Trophoblast cell (in vitro differentiated cells and primary cell): ENCODE measurements around the gene TRIM65.

ENCODE experiments used
- DNase-seq, 2 donors: peaks; one replicate each; pipeline ENCODE4 v3.0.0-alpha.2; 2016
- H2AFZ ChIP-seq: 2 replicates; pipeline ENCODE4 v1.6.1; 2013; ENCODE audit warnings: low read length, moderate library complexity, mild to moderate bottlenecking; ENCODE audit not compliant: insufficient read depth, poor library complexity
- H2AK5ac ChIP-seq: 2 replicates; pipeline ENCODE4 v1.6.1; 2013; ENCODE audit warnings: mild to moderate bottlenecking, low read length
- H2BK120ac ChIP-seq: 2 replicates; pipeline ENCODE4 v1.6.1; 2013; ENCODE audit warnings: low read length, mild to moderate bottlenecking, moderate library complexity; ENCODE audit not compliant: insufficient read depth, poor library complexity
- H2BK12ac ChIP-seq: 2 replicates; pipeline ENCODE4 v1.6.1; 2013; ENCODE audit warnings: mild to moderate bottlenecking, low read length, moderate library complexity
- H2BK5ac ChIP-seq: 2 replicates; pipeline ENCODE4 v1.6.1; 2013; ENCODE audit warnings: low read length, low read depth, moderate library complexity, mild to moderate bottlenecking; ENCODE audit not compliant: poor library complexity
- H3K14ac ChIP-seq: 2 replicates; pipeline ENCODE4 v1.6.1; 2013; ENCODE audit warnings: mild to moderate bottlenecking, low read length
- H3K18ac ChIP-seq: 2 replicates; pipeline ENCODE4 v1.6.1; 2013; ENCODE audit warnings: mild to moderate bottlenecking, low read length
- H3K23ac ChIP-seq: 2 replicates; pipeline ENCODE4 v1.6.1; 2013; ENCODE audit warnings: low read length
- H3K27ac ChIP-seq: 2 replicates; pipeline ENCODE4 v1.5.1; 2013; ENCODE audit warnings: low read depth, mild to moderate bottlenecking, inconsistent platforms, low read length, moderate library complexity
- H3K27me3 ChIP-seq: 2 replicates; pipeline ENCODE4 v1.6.1; 2013; ENCODE audit warnings: inconsistent platforms, mild to moderate bottlenecking, low read length, moderate library complexity; ENCODE audit not compliant: insufficient read depth
- H3K36me3 ChIP-seq, 2 experiments: 1 replicate in 1 of 2; 2 replicates in 1 of 2; pipeline ENCODE4 v1.6.1; 2013; ENCODE audit warnings: low read length in 2 of 2, mild to moderate bottlenecking in 2 of 2, moderate library complexity in 1 of 2; ENCODE audit not compliant: insufficient read depth in 2 of 2, control insufficient read depth in 1 of 2
- H3K4ac ChIP-seq: 2 replicates; pipeline ENCODE4 v1.6.1; 2013; ENCODE audit warnings: low read depth, mild to moderate bottlenecking, low read length, moderate library complexity
- H3K4me1 ChIP-seq, 2 experiments: 1 replicate in 1 of 2; 2 replicates in 1 of 2; pipeline ENCODE4 v1.6.1; 2013; ENCODE audit warnings: low read length in 2 of 2, mild to moderate bottlenecking in 2 of 2, moderate library complexity in 1 of 2; ENCODE audit not compliant: insufficient read depth in 2 of 2, control insufficient read depth in 1 of 2
- H3K4me2 ChIP-seq: 2 replicates; pipeline ENCODE4 v1.6.1; 2013; ENCODE audit warnings: inconsistent platforms, mild to moderate bottlenecking, low read length, moderate library complexity
- H3K4me3 ChIP-seq: 2 replicates; pipeline ENCODE4 v1.5.1; 2013; ENCODE audit warnings: mild to moderate bottlenecking, low read depth, low read length, inconsistent platforms
- H3K79me1 ChIP-seq: one replicate; pipeline ENCODE4 v1.6.1; 2013; ENCODE audit warnings: low read length
- H3K79me2 ChIP-seq: 2 replicates; pipeline ENCODE4 v1.6.1; 2013; ENCODE audit warnings: low read length, mild to moderate bottlenecking; ENCODE audit not compliant: control insufficient read depth, insufficient read depth, poor library complexity
- H3K9ac ChIP-seq: 2 replicates; pipeline ENCODE4 v1.6.1; 2013; ENCODE audit warnings: mild to moderate bottlenecking, low read length
- H3K9me3 ChIP-seq: 2 replicates; pipeline ENCODE4 v1.6.1; 2013; ENCODE audit warnings: low read depth, mild to moderate bottlenecking, control low read depth, inconsistent platforms, low read length; ENCODE audit not compliant: insufficient read depth
- H4K12ac ChIP-seq: 2 replicates; pipeline ENCODE4 v1.6.1; 2013; ENCODE audit warnings: low read depth, mild to moderate bottlenecking, low read length, moderate library complexity
- H4K8ac ChIP-seq: 2 replicates; pipeline ENCODE4 v1.6.1; 2013; ENCODE audit warnings: low read depth, mild to moderate bottlenecking, low read length, moderate library complexity
- H4K91ac ChIP-seq: one replicate; pipeline ENCODE4 v1.6.1; 2013; ENCODE audit warnings: low read depth, mild to moderate bottlenecking, low read length, moderate library complexity
- WGBS: extraction: QIAGEN DNeasy Blood & Tissue Kit; methylation state at CpG from one replicate; pipeline ENCODE4 v1.1.7; 2013; ENCODE audit warnings: missing lambda C conversion rate; ENCODE audit not compliant: insufficient read length, insufficient coverage; ENCODE audit errors: extremely low coverage; 5-methylcytosine and 5-hydroxymethylcytosine counted together

The TRIM65 gene

GRCh38 chr17:75932852-75933251, 36.1 kb upstream of the TRIM65 start:
- Histone ChIP-seq H3K79me2 (no peaks in the 10 kb centered on the region), H4K12ac (no peak overlapping the region), H3K36me3 (no peaks in the 10 kb centered on the region), H3K4ac (no peak overlapping the region), H3K4me2 (no peak overlapping the region), H3K23ac (no peak overlapping the region), H3K4me3 (no peak overlapping the region), H3K4me1 (peaks cover 0 to 5% of the 10 kb centered on the region in 2 experiments), H2BK12ac (no peak overlapping the region), H4K91ac (no peak overlapping the region), H3K9me3 (no peaks in the 10 kb centered on the region), H3K79me1 (no peaks in the 10 kb centered on the region), H3K18ac (no peak overlapping the region), H3K14ac (no peak overlapping the region), H3K9ac (no peak overlapping the region), H2AK5ac (no peak overlapping the region), H4K8ac (no peak overlapping the region), H2BK120ac (no peak overlapping the region), H2AFZ (no peak overlapping the region), H2BK5ac (no peak overlapping the region), H3K27me3 (no peaks in the 10 kb centered on the region), H3K27ac (no peak overlapping the region)
- peak in 1 of 2 donors; percentile 78 for DNase-seq
- WGBS = no CpG with 5 or more reads among the region's 5 CpGs

GRCh38 chr17:75931062-75931461, 34.3 kb upstream of the TRIM65 start:
- no peaks in the 10 kb centered on the region for H3K79me2 ChIP-seq
- peaks cover 0 to under 1% of the 10 kb centered on the region in 2 experiments for H3K36me3 ChIP-seq
- H2BK120ac ChIP-seq = no peak overlapping the region
- no CpG with 5 or more reads among the region's 4 CpGs for WGBS
- H2BK12ac ChIP-seq = no peak overlapping the region
- H2BK5ac ChIP-seq = no peak overlapping the region
- H3K23ac ChIP-seq = no peak overlapping the region
- no peak overlapping the region for H3K4me2 ChIP-seq
- no peak overlapping the region for H3K9ac ChIP-seq
- no peak overlapping the region for H3K4ac ChIP-seq
- peaks cover 0 to 5% of the 10 kb centered on the region in 2 experiments for H3K4me1 ChIP-seq
- H4K12ac ChIP-seq = no peak overlapping the region
- H3K79me1 ChIP-seq = no peaks in the 10 kb centered on the region
- H3K27ac ChIP-seq = no peak overlapping the region
- DNase-seq = no peak
- no peak overlapping the region for H3K14ac ChIP-seq
- H3K18ac ChIP-seq = no peak overlapping the region
- H2AK5ac ChIP-seq = no peak overlapping the region
- H3K9me3 ChIP-seq = no peaks in the 10 kb centered on the region
- no peak overlapping the region for H3K4me3 ChIP-seq
- no peaks in the 10 kb centered on the region for H3K27me3 ChIP-seq
- no peak overlapping the region for H2AFZ ChIP-seq
- peak overlapping the region; percentile 43 for H4K91ac ChIP-seq
- no peak overlapping the region for H4K8ac ChIP-seq

DNA sequence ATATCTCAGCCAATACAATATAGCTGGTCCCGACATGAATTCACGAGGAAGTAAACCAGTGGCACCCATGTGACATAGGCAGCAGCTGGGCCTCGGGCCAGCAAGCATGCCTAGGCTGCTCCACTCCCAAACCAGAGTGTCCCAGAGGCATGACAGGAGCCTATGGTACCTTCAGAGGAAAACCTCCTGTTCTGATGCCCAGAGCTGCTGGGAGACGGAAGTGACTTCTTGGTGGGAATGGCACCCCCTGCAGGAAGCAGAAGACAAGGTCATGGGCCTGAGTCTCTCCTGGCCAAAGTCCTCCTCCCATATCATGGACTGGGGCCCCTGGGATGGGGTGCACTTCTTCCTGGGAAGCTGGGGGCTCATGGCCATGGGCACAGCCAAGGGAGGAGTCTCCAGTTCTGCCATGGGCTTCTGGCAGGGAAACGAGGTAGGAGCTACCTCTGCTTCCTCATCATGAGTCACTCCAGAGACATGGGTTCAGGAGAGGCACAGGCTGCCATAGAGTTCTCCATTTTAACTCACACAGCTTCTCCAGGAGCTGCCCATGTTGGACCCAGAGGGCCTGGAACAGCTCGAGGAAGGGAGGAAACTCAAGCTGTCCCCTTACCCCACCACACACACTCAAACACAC, 30.7 kb upstream of the TRIM65 start:
- H3K4me2 ChIP-seq = no peak overlapping the region
- no peak overlapping the region for H3K4ac ChIP-seq
- H3K14ac ChIP-seq = no peak overlapping the region
- no peak overlapping the region for H3K18ac ChIP-seq
- no peaks in the 10 kb centered on the region for H3K4me1 ChIP-seq
- H3K9me3 ChIP-seq = peaks cover 1% of the 10 kb centered on the region
- H4K91ac ChIP-seq = no peak overlapping the region
- H3K9ac ChIP-seq = no peak overlapping the region
- no peak overlapping the region for H3K27ac ChIP-seq
- H2BK12ac ChIP-seq = no peak overlapping the region
- H2BK120ac ChIP-seq = no peak overlapping the region
- no peak overlapping the region for H3K4me3 ChIP-seq
- H3K79me2 ChIP-seq = no peaks in the 10 kb centered on the region
- DNase-seq = peak in 1 of 2 donors; percentile 49
- WGBS = no CpG with 5 or more reads among the region's 6 CpGs
- H3K23ac ChIP-seq = no peak overlapping the region
- no peaks in the 10 kb centered on the region for H3K27me3 ChIP-seq
- no peak overlapping the region for H2AK5ac ChIP-seq
- H2BK5ac ChIP-seq = no peak overlapping the region
- no peaks in the 10 kb centered on the region for H3K79me1 ChIP-seq
- no peak overlapping the region for H2AFZ ChIP-seq
- H4K12ac ChIP-seq = no peak overlapping the region
- H4K8ac ChIP-seq = no peak overlapping the region
- peaks cover 3% of the 10 kb centered on the region in 2 experiments for H3K36me3 ChIP-seq

GRCh38 chr17:75926456-75926855, 29.7 kb upstream of the TRIM65 start:
- Histone ChIP-seq H3K4me3 (no peak overlapping the region), H3K79me1 (no peaks in the 10 kb centered on the region), H2BK5ac (no peak overlapping the region), H3K79me2 (no peaks in the 10 kb centered on the region), H2BK120ac (no peak overlapping the region), H3K36me3 (peaks cover 3 to 6% of the 10 kb centered on the region in 2 experiments), H2AFZ (no peak overlapping the region), H4K8ac (no peak overlapping the region), H3K14ac (no peak overlapping the region), H3K4me2 (no peak overlapping the region), H3K18ac (no peak overlapping the region), H4K12ac (no peak overlapping the region), H2BK12ac (no peak overlapping the region), H3K27me3 (no peaks in the 10 kb centered on the region), H3K4me1 (no peaks in the 10 kb centered on the region), H3K23ac (no peak overlapping the region), H4K91ac (no peak overlapping the region), H3K27ac (no peak overlapping the region), H3K4ac (no peak overlapping the region), H3K9me3 (peaks cover 1% of the 10 kb centered on the region), H3K9ac (no peak overlapping the region), H2AK5ac (no peak overlapping the region)
- no CpG with 5 or more reads among the region's 4 CpGs for WGBS
- no peak for DNase-seq
